ENCODE results near the gene SPDEF.

SPDEF gene

DNA sequence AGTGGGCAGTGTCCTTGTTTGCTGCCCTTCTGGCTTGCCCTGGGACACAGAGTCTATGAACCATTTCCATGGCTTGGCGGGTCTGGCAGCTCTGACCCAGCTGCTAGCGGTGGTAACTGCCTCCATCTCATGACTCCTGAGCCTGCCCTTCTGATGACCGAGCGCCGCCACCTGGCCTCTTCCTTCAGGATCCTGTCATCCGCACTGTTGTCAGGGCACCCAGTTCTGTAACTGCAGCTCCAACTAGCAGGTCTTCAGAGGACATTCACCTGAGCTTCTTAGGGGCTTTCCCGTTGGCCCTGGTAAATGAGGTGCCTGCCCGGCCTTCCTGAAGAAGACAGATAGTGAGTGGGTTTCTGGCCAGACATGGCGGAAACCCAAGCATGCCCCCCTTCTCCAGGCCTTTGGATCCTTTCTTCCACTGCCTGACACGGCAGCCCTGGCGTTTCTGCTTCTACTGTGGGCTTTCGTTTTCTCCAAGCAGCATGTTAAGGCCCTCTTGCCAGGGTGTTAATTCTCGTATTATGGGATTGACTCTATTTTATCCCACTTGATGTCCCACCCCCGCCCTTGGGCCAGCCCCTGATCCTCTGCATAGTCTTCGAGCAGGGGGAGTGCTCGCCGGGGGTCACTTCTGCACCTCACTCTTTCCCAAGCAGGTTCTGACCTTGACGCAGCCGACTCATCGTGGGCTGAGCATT, 65.6 kb downstream of the SPDEF start:
- H3K27ac ChIP-seq: no peak overlapping the region
- no peak for DNase-seq (ENCODE audit: low read depth, low spot score)

DNA sequence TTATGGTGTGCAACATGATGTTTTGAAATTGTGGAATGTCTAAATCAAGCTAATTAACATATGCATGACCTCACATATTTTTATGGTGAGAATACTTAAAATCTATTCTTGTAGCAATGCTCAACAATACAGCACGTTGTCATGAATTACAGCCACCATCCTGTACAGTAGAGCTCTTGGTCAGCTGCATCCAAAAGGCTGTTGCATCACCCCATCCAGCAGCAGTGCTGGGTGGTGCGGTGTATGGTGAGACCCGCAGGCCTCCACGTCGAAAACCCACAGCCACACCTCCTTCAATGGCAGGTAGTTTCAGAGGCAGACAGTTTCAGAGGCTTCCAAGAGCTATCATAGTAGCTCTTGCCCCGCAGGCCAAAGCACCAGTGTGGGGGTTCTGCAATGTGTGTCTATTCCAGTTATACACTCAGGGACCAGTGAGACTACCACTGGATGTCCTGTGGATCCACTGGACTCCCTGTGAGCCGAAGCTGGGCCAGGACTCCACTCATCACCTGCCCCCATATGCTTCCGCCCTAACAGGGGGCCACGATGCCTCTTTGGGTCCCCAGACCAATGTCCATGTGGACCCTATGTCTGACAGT, 66.8 kb downstream of the SPDEF start:
- DNase-seq (ENCODE audit: low read depth, low spot score): no peak
- H3K27ac ChIP-seq: no peak overlapping the region

Data from epithelial cell of prostate (primary cell).